SU-DHL-6 (cell line): ENCODE data around the gene CHRNB1.

ENCODE experiments used
- H2AFZ ChIP-seq: fragments of 200-600 bp; sonication (generic); 2 replicates; pipeline ENCODE4 v1.6.1; 2014; ENCODE audit warnings: low read depth, mild to moderate bottlenecking, moderate library complexity, mixed read lengths, antibody characterized with exemption, low read length; ENCODE audit not compliant: severe bottlenecking
- H3F3A ChIP-seq: fragments of 200-600 bp; shearing (Covaris generic); 2 replicates; pipeline ENCODE4 v1.6.0; 2016; ENCODE audit warnings: antibody characterized with exemption, mild to moderate bottlenecking; ENCODE audit not compliant: insufficient read depth
- H3K27ac ChIP-seq: fragments of 200-600 bp; sonication (generic); 2 replicates; pipeline ENCODE4 v1.5.1; 2016; ENCODE audit warnings: low read depth, mild to moderate bottlenecking, low read length, moderate library complexity, mixed read lengths
- H3K27me3 ChIP-seq: fragments of 200-600 bp; sonication (generic), shearing (Covaris generic); 2 replicates; pipeline ENCODE4 v1.6.0; 2014; ENCODE audit warnings: mild to moderate bottlenecking, low read length
- H3K36me3 ChIP-seq: fragments of 200-600 bp; sonication (generic); 2 replicates; pipeline ENCODE4 v1.6.1; 2014; ENCODE audit warnings: mild to moderate bottlenecking, low read length, mixed read lengths
- H3K4me2 ChIP-seq: fragments of 300-600, 200-600 bp; shearing (Covaris generic), sonication (generic); 2 replicates; pipeline ENCODE4 v1.6.0; 2014; ENCODE audit warnings: low read length, low read depth, mild to moderate bottlenecking; ENCODE audit not compliant: poor library complexity, severe bottlenecking
- H3K4me3 ChIP-seq: fragments of 200-600 bp; sonication (generic); 2 replicates; pipeline ENCODE4 v1.5.1; 2014; ENCODE audit warnings: antibody characterized with exemption, low read length, mild to moderate bottlenecking, mixed read lengths; ENCODE audit not compliant: insufficient read depth, poor library complexity, severe bottlenecking
- H3K79me2 ChIP-seq: fragments of 200-600 bp; sonication (generic); 2 replicates; pipeline ENCODE4 v1.6.1; 2014; ENCODE audit warnings: mild to moderate bottlenecking, low read length, moderate library complexity; ENCODE audit not compliant: insufficient read depth
- H3K9ac ChIP-seq: fragments of 200-600 bp; sonication (generic); 2 replicates; pipeline ENCODE4 v1.7.0; 2014; ENCODE audit warnings: mild to moderate bottlenecking, low read length
- H3K9me2 ChIP-seq: fragments of 200-600 bp; sonication (generic); replicated peaks from 2 replicates; pipeline ENCODE4 v1.6.1; 2014; ENCODE audit warnings: low read length; ENCODE audit not compliant: insufficient read depth
- H3K9me3 ChIP-seq: fragments of 200-600 bp; sonication (generic); 2 replicates; pipeline ENCODE4 v1.6.1; 2014; ENCODE audit warnings: low read length, mixed read lengths; ENCODE audit not compliant: insufficient read depth
- H4K20me1 ChIP-seq: fragments of 200-600 bp; sonication (generic); 2 replicates; pipeline ENCODE4 v1.6.1; 2014; ENCODE audit warnings: low read depth, mild to moderate bottlenecking, antibody characterized with exemption, low read length, moderate library complexity, mixed read lengths
- CTCF ChIP-seq: fragments of 200-600 bp; sonication (generic); IDR thresholded peaks from one replicate; pipeline ENCODE4 v1.5.1; 2017; ENCODE audit warnings: antibody characterized with exemption, mild to moderate bottlenecking, low read length, moderate library complexity; ENCODE audit not compliant: insufficient read depth, poor library complexity, severe bottlenecking
- EZH2phosphoT487 ChIP-seq: fragments of 200-600 bp; sonication (generic), shearing (Covaris generic); conservative IDR thresholded peaks from 2 replicates; pipeline ENCODE4 v1.6.1; 2018; ENCODE audit warnings: mild to moderate bottlenecking, antibody characterized with exemption, low read length, moderate library complexity, mixed read lengths

The CHRNB1 gene

DNA sequence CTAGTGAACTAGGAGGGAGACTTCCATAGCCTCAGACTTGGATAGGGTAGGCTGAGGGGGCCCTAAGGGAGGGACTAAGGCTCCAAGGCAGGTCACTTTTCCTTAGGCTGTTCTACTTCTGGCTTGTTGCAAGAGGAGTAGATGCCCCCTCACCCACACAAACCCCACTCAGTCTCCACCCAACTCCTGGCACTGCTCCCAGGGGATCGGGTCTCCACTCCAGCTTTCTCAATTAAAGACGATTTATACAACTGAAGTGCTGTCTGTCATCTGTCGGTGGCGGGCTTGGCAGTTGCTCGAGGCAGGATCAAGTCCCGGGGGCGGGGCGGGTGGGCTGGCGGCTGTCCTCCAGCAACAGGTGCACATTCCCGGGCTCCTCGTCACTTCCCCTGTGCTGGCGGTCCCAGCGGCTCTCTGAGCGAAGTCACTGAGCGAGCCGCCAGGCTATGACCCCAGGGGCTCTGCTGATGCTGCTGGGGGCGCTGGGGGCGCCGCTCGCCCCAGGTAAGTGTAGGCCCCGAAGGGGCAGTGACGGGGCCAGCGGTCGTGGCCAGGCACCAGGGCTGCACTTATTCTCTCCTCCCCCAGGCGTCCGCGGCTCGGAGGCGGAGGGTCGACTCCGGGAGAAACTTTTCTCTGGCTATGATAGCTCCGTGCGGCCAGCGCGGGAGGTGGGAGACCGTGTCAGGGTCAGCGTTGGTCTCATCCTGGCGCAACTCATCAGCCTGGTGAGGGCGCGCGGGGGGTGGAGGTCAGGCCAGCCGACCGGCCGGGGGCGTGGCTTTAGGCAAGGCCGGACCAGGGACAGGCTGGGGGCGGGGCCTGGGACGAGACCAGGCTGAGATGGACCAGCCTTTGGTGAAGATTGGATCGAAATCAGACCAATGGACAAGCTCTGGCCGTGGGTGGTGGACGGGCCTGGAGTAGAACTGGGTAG, at the start of gene CHRNB1:
TSS of gene CHRNB1 (plus strand) at position 380 of the 937 bp plus-strand sequence. CDS start at position 447, 67 bp downstream.
- no peak within 1 kb of the TSS for H3K27ac ChIP-seq
- no peak within 1 kb of the TSS for H2AFZ ChIP-seq
- H3K4me3 ChIP-seq = peak within 1 kb of the TSS; percentile 22

DNA sequence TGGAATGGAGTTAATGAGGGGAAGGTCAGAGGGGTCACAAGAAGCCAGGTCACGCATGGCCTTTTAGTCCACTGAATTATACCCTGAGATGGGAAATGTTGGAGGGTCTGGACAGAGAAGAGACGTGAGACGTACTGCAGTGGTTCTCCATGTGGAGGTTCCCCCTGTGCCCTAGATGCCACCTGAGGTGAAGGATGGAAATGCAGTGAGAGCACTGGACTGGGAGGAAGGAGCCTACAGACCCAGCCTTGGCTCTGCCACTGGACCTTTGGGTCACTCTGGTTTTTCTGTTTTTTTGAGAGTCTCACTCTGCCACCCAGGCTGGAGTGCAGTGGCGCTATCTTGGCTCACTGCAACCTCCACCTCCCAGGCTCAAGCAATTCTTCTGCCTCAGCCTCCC, 48.7 kb upstream of the CHRNB1 start:
- Histone ChIP-seq H3K9me3 (no peaks in the 10 kb centered on the region), H3F3A (0 out of 2 replicates have a peak, but pooled peaks cover 3% of the 10 kb centered on the region), H3K4me3 (no peak overlapping the region), H3K4me2 (no peak overlapping the region), H3K9me2 (no peaks in the 10 kb centered on the region), H2AFZ (no peak overlapping the region), H3K9ac (no peak overlapping the region), H3K36me3 (no peaks in the 10 kb centered on the region), H4K20me1 (no peaks in the 10 kb centered on the region), H3K27ac (no peak overlapping the region), H3K27me3 (no peaks in the 10 kb centered on the region), H3K79me2 (no peaks in the 10 kb centered on the region)
- TF ChIP-seq CTCF (no peak), EZH2phosphoT487 (no peak)

More for the DNA sequence above, at the start of gene CHRNB1:
- Histone ChIP-seq H3K9ac (peak within 1 kb of the TSS; percentile 16; the same call in 1 of the 2 replicates), H3K9me3 (no peaks in the 10 kb centered on the region), H3K36me3 (no peaks in the 10 kb centered on the region), H4K20me1 (no peaks in the 10 kb centered on the region), H3K27me3 (no peaks in the 10 kb centered on the region), H3K4me2 (peak within 1 kb of the TSS; percentile 38), H3K9me2 (no peaks in the 10 kb centered on the region), H3F3A (no peaks in the 10 kb centered on the region), H3K79me2 (no peaks in the 10 kb centered on the region)
- TF ChIP-seq EZH2phosphoT487 = no peak
- no peak for TF ChIP-seq CTCF

- Histone ChIP-seq H3K9me2 (no peaks in the 10 kb centered on the region), H3K36me3 (no peaks in the 10 kb centered on the region), H3K27ac (no peak overlapping the region), H3K4me2 (no peak overlapping the region), H3K9ac (no peak overlapping the region), H3F3A (no peaks in the 10 kb centered on the region), H3K4me3 (no peak overlapping the region), H2AFZ (no peak overlapping the region), H3K27me3 (no peaks in the 10 kb centered on the region), H3K9me3 (no peaks in the 10 kb centered on the region), H3K79me2 (no peaks in the 10 kb centered on the region), H4K20me1 (no peaks in the 10 kb centered on the region)
- TF ChIP-seq CTCF (no peak), EZH2phosphoT487 (no peak)
These were observed 46.2 kb upstream of the CHRNB1 start for GRCh38 chr17:7398612-7399011.
